Progenitor cell of endocrine pancreas (in vitro differentiated cells): ENCODE measurements around the gene PPFIA2. TPM values are rescaled to one million over a fixed set of nuclear protein-coding genes. Genes with fewer than 3 reads are reported as not detected.

Source experiments
- DNase-seq: peaks from one replicate; pipeline ENCODE4 v3.0.0; 2021; ENCODE audit warnings: low spot score; ENCODE audit not compliant: unreplicated experiment
- H3K27ac Mint-ChIP-seq: 2 replicates; pipeline ENCODE4 v1.8.0; 2021; ENCODE audit warnings: mild to moderate bottlenecking, moderate library complexity, mixed read lengths
- H3K27me3 Mint-ChIP-seq: 2 replicates; pipeline ENCODE4 v1.8.0; 2021; ENCODE audit warnings: mixed read lengths
- H3K36me3 Mint-ChIP-seq: 2 replicates; pipeline ENCODE4 v1.8.0; 2022; ENCODE audit warnings: mixed read lengths; ENCODE audit not compliant: insufficient read depth
- H3K4me1 Mint-ChIP-seq: 2 replicates; pipeline ENCODE4 v1.8.0; 2021; ENCODE audit warnings: low read depth, mixed read lengths
- H3K4me3 Mint-ChIP-seq: 2 replicates; pipeline ENCODE4 v1.8.0; 2021; ENCODE audit warnings: low read depth, mild to moderate bottlenecking, moderate library complexity, mixed read lengths
- H3K9me3 Mint-ChIP-seq: 2 replicates; pipeline ENCODE4 v1.8.0; 2021; ENCODE audit warnings: low read depth, mixed read lengths
- total RNA-seq: library from RNA; stranded (reverse); gene quantifications from 2 replicates; pipeline ENCODE4 v1.2.1, GENCODE V29; 2021
- TF ChIP-seq, protein P1 (sequence below): fragments of 200-600 bp; sonication (generic); IDR thresholded peaks from one replicate; pipeline ENCODE4 v1.5.0; 2021; ENCODE audit warnings: antibody characterized with exemption, mild to moderate bottlenecking; ENCODE audit not compliant: unreplicated experiment

The PPFIA2 gene
- total RNA-seq, 1 donor from 2014 or later, result 1.1 TPM

DNA sequence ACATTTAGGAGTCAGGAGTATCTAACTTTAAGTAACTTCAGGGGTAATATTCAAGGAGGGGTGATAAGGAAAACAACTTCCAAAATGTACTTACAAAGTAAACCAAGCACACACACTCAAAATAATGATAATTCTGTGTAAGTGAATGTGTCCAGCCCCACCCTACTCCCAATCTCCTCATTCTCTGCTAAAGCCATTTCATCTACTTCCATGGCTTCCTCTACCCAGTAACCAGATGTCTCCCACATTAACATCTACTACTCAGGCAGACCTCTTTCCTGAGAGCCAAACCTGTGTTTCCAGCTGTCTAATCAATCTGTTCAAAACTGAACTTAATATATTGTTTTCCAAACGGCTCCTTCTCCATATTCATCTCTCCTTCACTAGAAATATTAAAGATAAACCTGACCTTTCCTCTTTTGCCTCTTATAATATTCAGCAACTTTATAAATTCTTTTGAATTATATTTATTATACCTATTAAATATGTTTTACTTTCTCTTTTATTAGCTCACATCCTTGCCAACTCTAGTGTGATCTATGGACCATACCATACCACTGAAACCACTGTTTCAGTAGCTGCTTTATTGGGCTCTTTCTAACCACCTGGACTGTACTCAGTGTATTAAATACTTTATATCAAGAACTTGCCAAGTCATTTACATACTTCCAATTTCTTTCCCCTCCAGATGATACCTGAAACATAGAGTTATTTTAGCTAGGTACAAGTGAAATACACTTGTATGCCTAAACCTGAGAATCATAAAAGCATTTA lies 170.7 kb downstream of the PPFIA2 start:
- Mint-ChIP-seq H3K4me1 (no peaks in the 10 kb centered on the region), H3K9me3 (peaks cover 7% of the 10 kb centered on the region), H3K27me3 (no peaks in the 10 kb centered on the region), H3K4me3 (no peak overlapping the region), H3K36me3 (no peaks in the 10 kb centered on the region), H3K27ac (no peak overlapping the region)
- TF ChIP-seq, protein P1, sequence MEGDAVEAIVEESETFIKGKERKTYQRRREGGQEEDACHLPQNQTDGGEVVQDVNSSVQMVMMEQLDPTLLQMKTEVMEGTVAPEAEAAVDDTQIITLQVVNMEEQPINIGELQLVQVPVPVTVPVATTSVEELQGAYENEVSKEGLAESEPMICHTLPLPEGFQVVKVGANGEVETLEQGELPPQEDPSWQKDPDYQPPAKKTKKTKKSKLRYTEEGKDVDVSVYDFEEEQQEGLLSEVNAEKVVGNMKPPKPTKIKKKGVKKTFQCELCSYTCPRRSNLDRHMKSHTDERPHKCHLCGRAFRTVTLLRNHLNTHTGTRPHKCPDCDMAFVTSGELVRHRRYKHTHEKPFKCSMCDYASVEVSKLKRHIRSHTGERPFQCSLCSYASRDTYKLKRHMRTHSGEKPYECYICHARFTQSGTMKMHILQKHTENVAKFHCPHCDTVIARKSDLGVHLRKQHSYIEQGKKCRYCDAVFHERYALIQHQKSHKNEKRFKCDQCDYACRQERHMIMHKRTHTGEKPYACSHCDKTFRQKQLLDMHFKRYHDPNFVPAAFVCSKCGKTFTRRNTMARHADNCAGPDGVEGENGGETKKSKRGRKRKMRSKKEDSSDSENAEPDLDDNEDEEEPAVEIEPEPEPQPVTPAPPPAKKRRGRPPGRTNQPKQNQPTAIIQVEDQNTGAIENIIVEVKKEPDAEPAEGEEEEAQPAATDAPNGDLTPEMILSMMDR, result no peak
- DNase-seq, result no peak

DNA sequence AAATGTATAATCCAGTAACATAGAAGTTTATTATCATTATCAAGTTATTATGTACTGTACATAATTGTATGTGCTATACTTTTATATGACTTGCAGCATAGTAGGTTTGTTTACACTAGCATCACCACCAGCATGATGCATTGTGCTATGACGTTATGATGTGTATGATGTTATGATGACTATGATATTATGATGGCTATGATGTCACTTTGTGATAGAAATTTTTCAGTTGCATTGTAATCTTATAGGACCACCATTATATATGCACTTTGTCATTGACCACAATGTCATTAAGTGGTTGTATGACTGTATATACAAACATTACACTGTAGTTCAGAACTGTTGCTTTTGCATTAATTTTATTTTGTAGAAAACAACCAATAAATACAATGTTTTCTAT lies 173.4 kb downstream of the PPFIA2 start:
- Mint-ChIP-seq H3K4me3 (no peak overlapping the region), H3K27ac (no peak overlapping the region), H3K4me1 (no peaks in the 10 kb centered on the region), H3K9me3 (peaks cover 3% of the 10 kb centered on the region), H3K36me3 (no peaks in the 10 kb centered on the region), H3K27me3 (no peaks in the 10 kb centered on the region)
- TF ChIP-seq, protein P1, result no peak
- no peak for DNase-seq

DNA sequence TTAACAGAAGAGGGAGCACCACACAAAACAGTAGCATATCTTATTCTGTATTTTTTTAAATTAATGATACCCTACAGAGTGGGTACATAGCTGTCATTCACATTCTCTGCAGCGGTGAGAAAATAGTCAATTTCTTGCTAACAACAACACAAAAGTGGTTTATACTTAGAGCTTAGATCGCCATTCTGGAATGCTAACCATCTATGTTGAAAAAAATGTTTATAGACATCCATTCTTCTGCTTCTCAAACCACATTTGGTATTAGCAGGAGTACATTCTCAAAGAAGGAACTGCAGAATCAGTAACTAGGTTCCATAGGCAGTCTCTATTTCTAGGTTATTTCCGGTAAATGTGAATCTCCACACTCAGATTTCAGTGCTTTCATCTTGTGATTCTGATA lies 185.9 kb downstream of the PPFIA2 start:
- no peak overlapping the region for H3K4me3 Mint-ChIP-seq
- TF ChIP-seq, protein P1, result no peak
- H3K9me3 Mint-ChIP-seq, result no peaks in the 10 kb centered on the region
- H3K4me1 Mint-ChIP-seq, result no peaks in the 10 kb centered on the region
- H3K27me3 Mint-ChIP-seq, result no peaks in the 10 kb centered on the region
- no peak for DNase-seq
- no peak overlapping the region for H3K27ac Mint-ChIP-seq
- no peaks in the 10 kb centered on the region for H3K36me3 Mint-ChIP-seq

DNA sequence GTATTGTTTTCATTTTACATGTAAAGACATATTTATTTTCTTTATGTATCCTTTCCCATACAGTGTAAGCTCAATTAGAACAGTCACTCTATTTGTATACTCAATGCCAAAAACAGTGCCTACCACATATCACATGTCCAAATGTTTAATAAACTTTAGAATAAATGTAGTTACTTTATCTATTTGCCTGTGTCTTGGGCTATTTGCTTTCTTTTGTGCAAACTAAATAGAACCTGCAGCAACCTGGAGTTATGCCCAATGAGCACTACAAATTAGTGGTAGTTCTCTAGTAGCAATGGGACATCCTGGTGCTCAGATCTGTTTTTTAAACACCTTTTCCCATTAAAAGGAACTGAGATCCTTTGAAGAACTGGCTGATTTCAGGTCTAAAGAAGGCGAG lies 186.7 kb downstream of the PPFIA2 start:
- Mint-ChIP-seq H3K27me3 (no peaks in the 10 kb centered on the region), H3K36me3 (no peaks in the 10 kb centered on the region), H3K9me3 (no peaks in the 10 kb centered on the region), H3K27ac (no peak overlapping the region), H3K4me1 (no peaks in the 10 kb centered on the region), H3K4me3 (no peak overlapping the region)
- DNase-seq, result no peak
- TF ChIP-seq, protein P1, result no peak

DNA sequence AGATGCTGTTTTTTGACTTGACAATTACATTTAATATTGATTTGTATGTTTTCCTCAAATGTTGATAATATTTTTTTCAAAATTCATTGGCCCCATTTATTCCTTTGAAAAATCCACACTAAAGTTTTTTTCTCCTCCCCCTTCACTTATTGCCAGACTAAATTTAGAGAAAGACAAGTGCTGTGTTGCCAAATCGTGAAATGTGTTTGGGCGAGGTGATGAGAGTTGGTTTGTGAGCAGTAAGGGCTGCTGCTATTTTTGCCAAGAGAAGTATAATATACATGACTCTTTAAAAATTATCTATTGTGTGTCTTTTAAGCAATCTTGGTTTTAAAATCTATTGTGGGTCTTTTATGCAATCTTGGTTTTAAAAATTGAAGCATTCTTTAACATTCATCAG lies 188.9 kb downstream of the PPFIA2 start:
- TF ChIP-seq, protein P1, result no peak
- Mint-ChIP-seq H3K27me3 (no peaks in the 10 kb centered on the region), H3K4me1 (no peaks in the 10 kb centered on the region), H3K4me3 (no peak overlapping the region), H3K36me3 (no peaks in the 10 kb centered on the region), H3K27ac (no peak overlapping the region), H3K9me3 (no peaks in the 10 kb centered on the region)
- DNase-seq, result no peak
